Fibroblast of lung (primary cell): ENCODE data around the gene CFAP46.

Experiments
- EZH2 ChIP-seq: IDR thresholded peaks from 2 replicates; pipeline ENCODE4 v1.5.1; 2012; ENCODE audit warnings: low read length, control low read depth, mild to moderate bottlenecking; ENCODE audit errors: missing control alignments
- TF ChIP-seq, protein P1 (sequence below), 2 donors: IDR thresholded peaks in 1 of 2; conservative IDR thresholded peaks in 1 of 2; 1 replicate in 1 of 2; 2 replicates in 1 of 2; pipeline ENCODE4 v1.5.1; 2011 to 2012; ENCODE audit warnings: low read length in 2 of 2, control low read depth in 1 of 2, inconsistent platforms in 1 of 2, low read depth in 1 of 2, mild to moderate bottlenecking in 1 of 2

DNA sequence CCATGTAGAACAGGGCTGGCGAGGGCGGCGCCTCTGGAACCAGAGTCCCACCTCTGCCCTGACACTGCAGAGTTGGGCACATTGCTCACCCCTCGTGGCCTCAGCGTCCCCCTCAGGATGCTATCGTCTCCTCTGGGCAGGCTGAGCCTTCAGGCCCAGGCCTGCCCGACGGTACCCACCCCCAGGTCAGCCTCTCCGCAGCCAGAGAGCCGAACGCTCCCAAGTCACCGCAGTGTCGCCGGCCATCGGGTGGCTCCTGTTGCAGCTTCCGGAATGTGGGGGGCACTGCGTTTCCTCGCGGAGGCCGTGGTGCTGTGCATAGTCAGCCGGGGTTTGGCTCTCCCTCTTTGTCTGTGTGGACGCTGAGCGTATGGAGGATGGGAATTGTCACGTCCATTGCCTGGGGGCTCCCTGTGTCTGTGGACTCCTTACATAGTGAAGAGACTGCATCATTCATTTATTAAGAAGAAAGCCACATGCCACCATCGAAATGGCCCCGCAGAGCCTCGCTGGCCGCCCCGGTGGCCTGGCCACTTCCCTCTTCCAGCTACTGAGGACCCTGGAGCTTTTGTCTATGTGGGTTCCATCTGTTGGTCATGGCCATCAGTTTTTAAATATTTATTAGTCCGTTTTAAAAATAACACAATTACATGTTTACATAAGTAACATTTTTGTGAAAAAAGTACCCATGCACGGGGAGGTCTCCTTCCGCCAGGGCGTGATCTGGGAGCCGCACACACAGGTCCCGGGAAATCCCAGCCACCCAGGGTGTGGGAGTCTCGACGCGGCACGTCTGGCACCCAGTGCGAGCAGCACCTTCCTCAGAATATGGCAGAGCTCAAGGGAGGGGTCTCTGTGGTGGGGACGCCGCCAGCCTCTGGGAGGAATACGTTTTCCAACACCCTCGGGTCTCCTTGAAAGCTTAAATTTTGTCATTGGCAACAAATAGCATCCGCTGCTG, 172.0 kb downstream of the CFAP46 start:
- TF ChIP-seq, protein P1, sequence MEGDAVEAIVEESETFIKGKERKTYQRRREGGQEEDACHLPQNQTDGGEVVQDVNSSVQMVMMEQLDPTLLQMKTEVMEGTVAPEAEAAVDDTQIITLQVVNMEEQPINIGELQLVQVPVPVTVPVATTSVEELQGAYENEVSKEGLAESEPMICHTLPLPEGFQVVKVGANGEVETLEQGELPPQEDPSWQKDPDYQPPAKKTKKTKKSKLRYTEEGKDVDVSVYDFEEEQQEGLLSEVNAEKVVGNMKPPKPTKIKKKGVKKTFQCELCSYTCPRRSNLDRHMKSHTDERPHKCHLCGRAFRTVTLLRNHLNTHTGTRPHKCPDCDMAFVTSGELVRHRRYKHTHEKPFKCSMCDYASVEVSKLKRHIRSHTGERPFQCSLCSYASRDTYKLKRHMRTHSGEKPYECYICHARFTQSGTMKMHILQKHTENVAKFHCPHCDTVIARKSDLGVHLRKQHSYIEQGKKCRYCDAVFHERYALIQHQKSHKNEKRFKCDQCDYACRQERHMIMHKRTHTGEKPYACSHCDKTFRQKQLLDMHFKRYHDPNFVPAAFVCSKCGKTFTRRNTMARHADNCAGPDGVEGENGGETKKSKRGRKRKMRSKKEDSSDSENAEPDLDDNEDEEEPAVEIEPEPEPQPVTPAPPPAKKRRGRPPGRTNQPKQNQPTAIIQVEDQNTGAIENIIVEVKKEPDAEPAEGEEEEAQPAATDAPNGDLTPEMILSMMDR (conservative IDR thresholded peaks at IDR 0.05 in 1 of 2, IDR thresholded peaks at IDR 0.05 in 1 of 2; ENCODE audit: low read depth in 1 of 2, low read length in 2 of 2), result no peak
- no peak for TF ChIP-seq EZH2
